Measurements from ENCODE around the gene CDK9. TPM values are rescaled to one million over a fixed set of nuclear protein-coding genes. Genes with fewer than 3 reads are reported as not detected.

The CDK9 gene
- polyA plus RNA-seq, 3 donors = 24.9 to 139 (median 26.4) TPM

GRCh38 chr9:127753622-127754021 lies 32.2 kb upstream of the CDK9 start:
- Mint-ChIP-seq H3K27ac (peak overlapping the region in 2 of 7 donors; percentile 31 to 33), H3K36me3 (peaks cover 48 to 84% of the 10 kb centered on the region in 2 donors), H3K27me3 (ENCODE audit: low read depth in 3 of 3) (peaks cover 0 to 1% (median 1%) of the 10 kb centered on the region in 3 donors), H3K4me3 (no peak overlapping the region), H3K4me1 (no peaks in the 10 kb centered on the region), H3K9me3 (no peaks in the 10 kb centered on the region)
- Histone ChIP-seq H3K27me3 (ENCODE audit: control insufficient read depth in 2 of 2, insufficient read depth in 2 of 2, low read length in 2 of 2) (no peaks in the 10 kb centered on the region), H3K9me3 (replicated peaks in 1 of 2; ENCODE audit: control insufficient read depth in 1 of 2, insufficient read depth in 1 of 2, low read length in 2 of 2) (no peaks in the 10 kb centered on the region), H3K4me1 (ENCODE audit: control insufficient read depth in 1 of 2, insufficient read depth in 2 of 2, low read length in 2 of 2) (no peaks in the 10 kb centered on the region), H3K9ac (ENCODE audit: insufficient read depth, low read length, poor library complexity, severe bottlenecking) (no peak overlapping the region), H3K4me3 (replicated peaks in 1 of 3; ENCODE audit: low read depth in 2 of 3, low read length in 3 of 3) (no peak overlapping the region), H3K27ac (ENCODE audit: low read depth in 1 of 2, low read length in 2 of 2) (peak overlapping the region in 1 of 2 donors; percentile 20), H3K36me3 (replicated peaks in 1 of 2; ENCODE audit: control insufficient read depth in 1 of 2, insufficient read depth in 2 of 2, low read length in 2 of 2) (peaks cover 68 to 92% of the 10 kb centered on the region in 2 donors), H3K79me2 (ENCODE audit: insufficient read depth, low read length) (peaks cover 57% of the 10 kb centered on the region), H4K20me1 (ENCODE audit: insufficient read depth, low read length) (peaks cover 96% of the 10 kb centered on the region), H2AFZ (ENCODE audit: insufficient read depth, low read depth, low read length, poor library complexity, severe bottlenecking) (no peak overlapping the region), H3K4me2 (replicated peaks; ENCODE audit: extremely low read depth, low read length, poor library complexity, severe bottlenecking) (no peak overlapping the region)
- no peak for TF ChIP-seq CTCF (IDR thresholded peaks at IDR 0.05)
- intact Hi-C loops (cut with micrococcal nuclease) = no loop called here
- DNase-seq = no peak
- WGBS (ENCODE audit: insufficient coverage) = 60% methylated on average over 3 of the region's 8 CpGs

- no peaks in the 10 kb centered on the region for H3K9me3 ChIP-seq (replicated peaks in 1 of 2; ENCODE audit: control insufficient read depth in 1 of 2, insufficient read depth in 1 of 2, low read length in 2 of 2)
- H3K4me3 ChIP-seq (replicated peaks in 1 of 3; ENCODE audit: low read depth in 2 of 3, low read length in 3 of 3) = no peak overlapping the region
- no peak overlapping the region for H3K27ac Mint-ChIP-seq
- 97% methylated on average over 61 of the region's 86 CpGs for WGBS (ENCODE audit: insufficient coverage)
- H3K4me3 Mint-ChIP-seq = no peak overlapping the region
- H3K4me1 ChIP-seq (ENCODE audit: control insufficient read depth in 1 of 2, insufficient read depth in 2 of 2, low read length in 2 of 2) = no peaks in the 10 kb centered on the region
- peaks cover 65 to 92% of the 10 kb centered on the region in 2 donors for H3K36me3 ChIP-seq (replicated peaks in 1 of 2; ENCODE audit: control insufficient read depth in 1 of 2, insufficient read depth in 2 of 2, low read length in 2 of 2)
- no peak overlapping the region for H2AFZ ChIP-seq (ENCODE audit: insufficient read depth, low read depth, low read length, poor library complexity, severe bottlenecking)
- peaks cover 0 to 1% (median 1%) of the 10 kb centered on the region in 3 donors for H3K27me3 Mint-ChIP-seq (ENCODE audit: low read depth in 3 of 3)
- H3K27me3 ChIP-seq (ENCODE audit: control insufficient read depth in 2 of 2, insufficient read depth in 2 of 2, low read length in 2 of 2) = no peaks in the 10 kb centered on the region
- no peak overlapping the region for H3K27ac ChIP-seq (ENCODE audit: low read depth in 1 of 2, low read length in 2 of 2)
- no peak for TF ChIP-seq CTCF (IDR thresholded peaks at IDR 0.05)
- peaks cover 61% of the 10 kb centered on the region for H3K79me2 ChIP-seq (ENCODE audit: insufficient read depth, low read length)
- no peaks in the 10 kb centered on the region for H3K4me1 Mint-ChIP-seq
- peaks cover 96% of the 10 kb centered on the region for H4K20me1 ChIP-seq (ENCODE audit: insufficient read depth, low read length)
- H3K9ac ChIP-seq (ENCODE audit: insufficient read depth, low read length, poor library complexity, severe bottlenecking) = no peak overlapping the region
- DNase-seq = no peak
- intact Hi-C loops (cut with micrococcal nuclease) = no loop called here
- no peak overlapping the region for H3K4me2 ChIP-seq (replicated peaks; ENCODE audit: extremely low read depth, low read length, poor library complexity, severe bottlenecking)
- H3K36me3 Mint-ChIP-seq = peaks cover 47 to 84% of the 10 kb centered on the region in 2 donors
- no peaks in the 10 kb centered on the region for H3K9me3 Mint-ChIP-seq
These were observed 31.5 kb upstream of the CDK9 start for GRCh38 chr9:127754099-127755060.
